ENCODE measurements around the gene SRP68.

Gene SRP68

GRCh38 chr17:76081295-76082210 lies 9.2 kb upstream of the SRP68 start:
- no peak for ATAC-seq
- TF ChIP-seq ZFP30 (CRISPR knock-in tag; IDR thresholded peaks at IDR 0.05) (no peak), OSR1 (CRISPR knock-in tag; IDR thresholded peaks at IDR 0.05) (no peak), POU6F1 (CRISPR knock-in tag; IDR thresholded peaks at IDR 0.05; ENCODE audit: borderline replicate concordance, low read depth) (no peak), CREB5 (CRISPR knock-in tag; IDR thresholded peaks at IDR 0.05; ENCODE audit: low read depth) (no peak), SNAI2 (CRISPR knock-in tag; IDR thresholded peaks at IDR 0.05) (no peak), ESRRG (CRISPR knock-in tag; IDR thresholded peaks at IDR 0.05) (no peak), PPARA (CRISPR knock-in tag; IDR thresholded peaks at IDR 0.05; ENCODE audit: borderline replicate concordance) (no peak), ISL1 (CRISPR knock-in tag; IDR thresholded peaks at IDR 0.05) (no peak)
- TF ChIP-seq, protein P1, sequence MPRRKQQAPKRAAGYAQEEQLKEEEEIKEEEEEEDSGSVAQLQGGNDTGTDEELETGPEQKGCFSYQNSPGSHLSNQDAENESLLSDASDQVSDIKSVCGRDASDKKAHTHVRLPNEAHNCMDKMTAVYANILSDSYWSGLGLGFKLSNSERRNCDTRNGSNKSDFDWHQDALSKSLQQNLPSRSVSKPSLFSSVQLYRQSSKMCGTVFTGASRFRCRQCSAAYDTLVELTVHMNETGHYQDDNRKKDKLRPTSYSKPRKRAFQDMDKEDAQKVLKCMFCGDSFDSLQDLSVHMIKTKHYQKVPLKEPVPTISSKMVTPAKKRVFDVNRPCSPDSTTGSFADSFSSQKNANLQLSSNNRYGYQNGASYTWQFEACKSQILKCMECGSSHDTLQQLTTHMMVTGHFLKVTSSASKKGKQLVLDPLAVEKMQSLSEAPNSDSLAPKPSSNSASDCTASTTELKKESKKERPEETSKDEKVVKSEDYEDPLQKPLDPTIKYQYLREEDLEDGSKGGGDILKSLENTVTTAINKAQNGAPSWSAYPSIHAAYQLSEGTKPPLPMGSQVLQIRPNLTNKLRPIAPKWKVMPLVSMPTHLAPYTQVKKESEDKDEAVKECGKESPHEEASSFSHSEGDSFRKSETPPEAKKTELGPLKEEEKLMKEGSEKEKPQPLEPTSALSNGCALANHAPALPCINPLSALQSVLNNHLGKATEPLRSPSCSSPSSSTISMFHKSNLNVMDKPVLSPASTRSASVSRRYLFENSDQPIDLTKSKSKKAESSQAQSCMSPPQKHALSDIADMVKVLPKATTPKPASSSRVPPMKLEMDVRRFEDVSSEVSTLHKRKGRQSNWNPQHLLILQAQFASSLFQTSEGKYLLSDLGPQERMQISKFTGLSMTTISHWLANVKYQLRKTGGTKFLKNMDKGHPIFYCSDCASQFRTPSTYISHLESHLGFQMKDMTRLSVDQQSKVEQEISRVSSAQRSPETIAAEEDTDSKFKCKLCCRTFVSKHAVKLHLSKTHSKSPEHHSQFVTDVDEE (CRISPR knock-in tag; IDR thresholded peaks at IDR 0.05) = no peak
- TF ChIP-seq, protein P2, sequence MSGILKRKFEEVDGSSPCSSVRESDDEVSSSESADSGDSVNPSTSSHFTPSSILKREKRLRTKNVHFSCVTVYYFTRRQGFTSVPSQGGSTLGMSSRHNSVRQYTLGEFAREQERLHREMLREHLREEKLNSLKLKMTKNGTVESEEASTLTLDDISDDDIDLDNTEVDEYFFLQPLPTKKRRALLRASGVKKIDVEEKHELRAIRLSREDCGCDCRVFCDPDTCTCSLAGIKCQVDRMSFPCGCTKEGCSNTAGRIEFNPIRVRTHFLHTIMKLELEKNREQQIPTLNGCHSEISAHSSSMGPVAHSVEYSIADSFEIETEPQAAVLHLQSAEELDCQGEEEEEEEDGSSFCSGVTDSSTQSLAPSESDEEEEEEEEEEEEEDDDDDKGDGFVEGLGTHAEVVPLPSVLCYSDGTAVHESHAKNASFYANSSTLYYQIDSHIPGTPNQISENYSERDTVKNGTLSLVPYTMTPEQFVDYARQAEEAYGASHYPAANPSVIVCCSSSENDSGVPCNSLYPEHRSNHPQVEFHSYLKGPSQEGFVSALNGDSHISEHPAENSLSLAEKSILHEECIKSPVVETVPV (CRISPR knock-in tag; IDR thresholded peaks at IDR 0.05) = no peak

DNA sequence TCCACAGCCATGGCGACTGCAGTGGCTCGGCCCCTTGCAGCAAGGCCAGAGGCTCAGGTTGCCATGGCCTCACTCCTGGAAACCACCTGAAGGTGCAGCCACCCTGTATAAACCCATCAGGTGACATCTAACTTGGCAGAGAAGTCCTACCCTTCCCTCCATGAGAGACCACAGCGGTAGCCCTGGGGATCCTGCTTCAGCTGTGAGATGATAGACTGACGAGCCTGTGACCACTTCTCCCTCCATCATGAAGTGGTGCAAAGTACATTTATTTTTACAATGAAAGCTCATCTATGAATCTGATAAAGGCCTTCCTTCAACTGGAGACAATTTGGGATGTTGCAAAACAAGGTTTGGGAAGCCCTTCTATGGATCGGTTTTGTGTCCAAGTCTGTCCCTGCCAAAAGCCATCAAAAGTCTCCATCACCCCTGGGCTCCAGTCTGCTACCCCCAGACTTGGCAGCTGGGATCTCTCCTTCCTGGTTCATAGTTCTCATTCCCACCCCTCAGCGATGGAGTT lies 8.5 kb upstream of the SRP68 start:
- TF ChIP-seq GLIS3 (CRISPR knock-in tag; IDR thresholded peaks at IDR 0.05) = 0 out of 2 replicates have a peak, but pooled peaks have one; percentile 15
- no peak for TF ChIP-seq ISL1 (CRISPR knock-in tag; IDR thresholded peaks at IDR 0.05)
- ATAC-seq = no peak; the same call in 2 of the 3 replicates

GRCh38 chr17:76079956-76080767 lies 7.8 kb upstream of the SRP68 start:
- ATAC-seq = peak; percentile 55
- no peak for TF ChIP-seq PPARA (CRISPR knock-in tag; IDR thresholded peaks at IDR 0.05; ENCODE audit: borderline replicate concordance)
- no peak for TF ChIP-seq ISL1 (CRISPR knock-in tag; IDR thresholded peaks at IDR 0.05)
- TF ChIP-seq ZFP3 (CRISPR knock-in tag; IDR thresholded peaks at IDR 0.05) = no peak
- TF ChIP-seq ZNF8 (CRISPR knock-in tag; IDR thresholded peaks at IDR 0.05) = no peak; the same call in 1 of the 2 replicates
- no peak for TF ChIP-seq OSR1 (CRISPR knock-in tag; IDR thresholded peaks at IDR 0.05)
- no peak for TF ChIP-seq BACH2 (CRISPR knock-in tag; IDR thresholded peaks at IDR 0.05; ENCODE audit: borderline replicate concordance)
- no peak for TF ChIP-seq ZNF565 (CRISPR knock-in tag; conservative IDR thresholded peaks at IDR 0.05; ENCODE audit: low read depth)
- TF ChIP-seq, protein P1 (CRISPR knock-in tag; IDR thresholded peaks at IDR 0.05) = peak; percentile 27; the same call in 1 of the 2 replicates
